Measurements from ENCODE around the gene NEGR1.

Gene NEGR1

GRCh38 chr1:71804140-71804539 lies 478.2 kb downstream of the NEGR1 start:
- Histone ChIP-seq H3K4me2 (ENCODE audit: low read depth, low read length, poor library complexity, severe bottlenecking) (no peak overlapping the region), H3K9ac (ENCODE audit: low read depth, low read length, poor library complexity, severe bottlenecking) (no peak overlapping the region), H3F3A (ENCODE audit: low read depth) (no peaks in the 10 kb centered on the region), H3K79me2 (ENCODE audit: insufficient read depth, low read length) (no peaks in the 10 kb centered on the region), H3K36me3 (ENCODE audit: insufficient read depth, low read length) (no peaks in the 10 kb centered on the region), H3K9me3 (ENCODE audit: insufficient read depth, low read depth, low read length) (no peaks in the 10 kb centered on the region), H3K4me3 (ENCODE audit: low read length, poor library complexity, severe bottlenecking) (no peak overlapping the region), H4K20me1 (ENCODE audit: insufficient read depth, low read length, poor library complexity, severe bottlenecking) (no peaks in the 10 kb centered on the region), H3K4me1 (ENCODE audit: insufficient read depth, low read length, poor library complexity, severe bottlenecking) (no peaks in the 10 kb centered on the region), H3K9me2 (replicated peaks; ENCODE audit: low read depth, low read length) (no peaks in the 10 kb centered on the region), H3K27me3 (ENCODE audit: insufficient read depth, low read length, poor library complexity, severe bottlenecking) (no peaks in the 10 kb centered on the region), H2AFZ (ENCODE audit: low read length) (no peak overlapping the region)
- TF ChIP-seq CTCF (conservative IDR thresholded peaks at IDR 0.05; ENCODE audit: low read length) (no peak), EZH2phosphoT487 (IDR thresholded peaks at IDR 0.05; ENCODE audit: borderline replicate concordance) (no peak)

DNA sequence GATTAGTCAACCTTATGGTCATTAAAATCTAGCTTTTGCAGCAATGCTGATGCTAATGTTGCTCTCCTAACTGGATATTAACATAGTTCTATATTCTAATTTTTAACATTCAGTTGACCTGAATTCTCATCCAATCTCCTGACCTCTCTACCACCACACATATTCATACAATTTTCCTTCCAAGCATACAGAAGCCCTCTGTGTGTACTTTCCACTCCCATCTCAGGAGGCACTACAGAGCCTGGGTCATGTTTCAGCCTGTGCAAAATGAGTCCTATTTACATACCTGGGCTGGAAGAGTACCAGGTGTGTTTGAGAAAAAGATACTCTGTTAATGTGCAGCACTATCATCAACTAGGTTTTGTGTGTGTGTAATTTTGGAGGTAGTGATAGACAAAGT lies 486.3 kb downstream of the NEGR1 start:
- no peak overlapping the region for H2AFZ ChIP-seq (ENCODE audit: low read length)
- TF ChIP-seq CTCF (conservative IDR thresholded peaks at IDR 0.05; ENCODE audit: low read length) (peak; percentile 27), EZH2phosphoT487 (IDR thresholded peaks at IDR 0.05; ENCODE audit: borderline replicate concordance) (no peak)
- no peaks in the 10 kb centered on the region for H3K9me2 ChIP-seq (replicated peaks; ENCODE audit: low read depth, low read length)
- H3K9me3 ChIP-seq (ENCODE audit: insufficient read depth, low read depth, low read length): no peaks in the 10 kb centered on the region
- H3K9ac ChIP-seq (ENCODE audit: low read depth, low read length, poor library complexity, severe bottlenecking): no peak overlapping the region
- H3F3A ChIP-seq (ENCODE audit: low read depth): no peaks in the 10 kb centered on the region
- no peaks in the 10 kb centered on the region for H3K79me2 ChIP-seq (ENCODE audit: insufficient read depth, low read length)
- H3K36me3 ChIP-seq (ENCODE audit: insufficient read depth, low read length): no peaks in the 10 kb centered on the region
- H4K20me1 ChIP-seq (ENCODE audit: insufficient read depth, low read length, poor library complexity, severe bottlenecking): no peaks in the 10 kb centered on the region
- no peak overlapping the region for H3K4me3 ChIP-seq (ENCODE audit: low read length, poor library complexity, severe bottlenecking)
- H3K4me2 ChIP-seq (ENCODE audit: low read depth, low read length, poor library complexity, severe bottlenecking): no peak overlapping the region
- no peaks in the 10 kb centered on the region for H3K27me3 ChIP-seq (ENCODE audit: insufficient read depth, low read length, poor library complexity, severe bottlenecking)
- H3K4me1 ChIP-seq (ENCODE audit: insufficient read depth, low read length, poor library complexity, severe bottlenecking): peaks cover 5% of the 10 kb centered on the region

DNA sequence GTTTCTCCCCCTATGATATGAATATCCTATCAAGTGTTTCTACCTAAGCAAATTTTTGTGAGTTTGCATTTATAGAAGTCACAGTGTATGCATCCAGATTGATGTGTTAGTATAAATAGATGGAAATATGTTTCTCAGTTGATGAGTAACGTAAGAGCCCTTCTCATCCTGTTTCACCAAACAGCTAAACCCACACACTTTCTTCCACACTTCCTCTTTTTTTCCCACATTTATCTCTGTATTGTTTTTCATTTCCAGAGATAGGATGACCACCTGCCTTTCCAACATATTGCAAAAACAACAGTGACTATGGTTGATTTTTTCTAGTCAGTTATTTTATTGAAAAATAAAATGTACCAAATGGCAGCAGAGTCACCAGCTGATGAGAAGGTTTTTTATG lies 490.1 kb downstream of the NEGR1 start:
- no peaks in the 10 kb centered on the region for H3K27me3 ChIP-seq (ENCODE audit: insufficient read depth, low read length, poor library complexity, severe bottlenecking)
- H3F3A ChIP-seq (ENCODE audit: low read depth): no peaks in the 10 kb centered on the region
- no peak overlapping the region for H2AFZ ChIP-seq (ENCODE audit: low read length)
- H3K4me2 ChIP-seq (ENCODE audit: low read depth, low read length, poor library complexity, severe bottlenecking): no peak overlapping the region
- peaks cover 2% of the 10 kb centered on the region for H3K4me1 ChIP-seq (ENCODE audit: insufficient read depth, low read length, poor library complexity, severe bottlenecking)
- TF ChIP-seq CTCF (conservative IDR thresholded peaks at IDR 0.05; ENCODE audit: low read length) (no peak), EZH2phosphoT487 (IDR thresholded peaks at IDR 0.05; ENCODE audit: borderline replicate concordance) (no peak)
- H4K20me1 ChIP-seq (ENCODE audit: insufficient read depth, low read length, poor library complexity, severe bottlenecking): no peaks in the 10 kb centered on the region
- no peaks in the 10 kb centered on the region for H3K79me2 ChIP-seq (ENCODE audit: insufficient read depth, low read length)
- no peaks in the 10 kb centered on the region for H3K36me3 ChIP-seq (ENCODE audit: insufficient read depth, low read length)
- no peaks in the 10 kb centered on the region for H3K9me3 ChIP-seq (ENCODE audit: insufficient read depth, low read depth, low read length)
- no peak overlapping the region for H3K4me3 ChIP-seq (ENCODE audit: low read length, poor library complexity, severe bottlenecking)
- no peak overlapping the region for H3K9ac ChIP-seq (ENCODE audit: low read depth, low read length, poor library complexity, severe bottlenecking)
- no peaks in the 10 kb centered on the region for H3K9me2 ChIP-seq (replicated peaks; ENCODE audit: low read depth, low read length)

Measured in Loucy (cell line).